Parathyroid adenoma (tissue), 2 donors: Measurements from ENCODE around the gene CLMN.

Experiments used
- H2AFZ ChIP-seq: fragments of 300-600 bp; sonication (generic); one replicate; pipeline ENCODE4 v1.7.0; 2017; ENCODE audit warnings: antibody characterized with exemption, mild to moderate bottlenecking
- H3K27ac ChIP-seq: fragments of 300-600 bp; sonication (generic); one replicate; pipeline ENCODE4 v1.7.0; 2017
- H3K27me3 ChIP-seq: fragments of 300-600 bp; sonication (generic); one replicate; pipeline ENCODE4 v1.7.0; 2017; ENCODE audit warnings: low read length; ENCODE audit not compliant: control insufficient read depth, insufficient read depth
- H3K36me3 ChIP-seq: fragments of 300-600 bp; sonication (generic); one replicate; pipeline ENCODE4 v1.7.0; 2017; ENCODE audit warnings: low read length; ENCODE audit not compliant: control insufficient read depth, insufficient read depth
- H3K4me1 ChIP-seq: fragments of 300-600 bp; sonication (generic); one replicate; pipeline ENCODE4 v1.7.0; 2017; ENCODE audit warnings: control low read depth
- H3K4me2 ChIP-seq: fragments of 300-600 bp; sonication (generic); one replicate; pipeline ENCODE4 v1.7.0; 2017; ENCODE audit warnings: low read length
- H3K4me3 ChIP-seq: fragments of 300-600 bp; sonication (generic); one replicate; pipeline ENCODE4 v1.7.0; 2017; ENCODE audit warnings: low read depth, low read length
- H3K79me2 ChIP-seq: fragments of 300-600 bp; sonication (generic); one replicate; pipeline ENCODE4 v1.7.0; 2017; ENCODE audit warnings: control low read depth
- H3K9ac ChIP-seq: fragments of 300-600 bp; sonication (generic); one replicate; pipeline ENCODE4 v1.7.0; 2017; ENCODE audit warnings: mild to moderate bottlenecking
- H3K9me3 ChIP-seq: fragments of 300-600 bp; sonication (generic); one replicate; pipeline ENCODE4 v1.7.0; 2017; ENCODE audit warnings: low read length; ENCODE audit not compliant: control insufficient read depth
- TF ChIP-seq, protein P1 (sequence below): fragments of 300-600 bp; sonication (generic); IDR thresholded peaks from one replicate; pipeline ENCODE4 v1.7.0; 2017; ENCODE audit warnings: antibody characterized with exemption, mild to moderate bottlenecking
- donor health status: primary hyperparathyroidism.

The CLMN gene

GRCh38 chr14:95290871-95291431 lies 28.8 kb downstream of the CLMN start:
- Histone ChIP-seq H3K27me3 (no peaks in the 10 kb centered on the region), H3K79me2 (no peaks in the 10 kb centered on the region), H3K36me3 (no peaks in the 10 kb centered on the region), H3K9me3 (no peaks in the 10 kb centered on the region), H3K4me2 (no peak overlapping the region), H3K9ac (no peak overlapping the region), H3K4me3 (no peak overlapping the region), H3K27ac (peak overlapping the region; percentile 22), H2AFZ (no peak overlapping the region), H3K4me1 (no peaks in the 10 kb centered on the region)
- TF ChIP-seq, protein P1, sequence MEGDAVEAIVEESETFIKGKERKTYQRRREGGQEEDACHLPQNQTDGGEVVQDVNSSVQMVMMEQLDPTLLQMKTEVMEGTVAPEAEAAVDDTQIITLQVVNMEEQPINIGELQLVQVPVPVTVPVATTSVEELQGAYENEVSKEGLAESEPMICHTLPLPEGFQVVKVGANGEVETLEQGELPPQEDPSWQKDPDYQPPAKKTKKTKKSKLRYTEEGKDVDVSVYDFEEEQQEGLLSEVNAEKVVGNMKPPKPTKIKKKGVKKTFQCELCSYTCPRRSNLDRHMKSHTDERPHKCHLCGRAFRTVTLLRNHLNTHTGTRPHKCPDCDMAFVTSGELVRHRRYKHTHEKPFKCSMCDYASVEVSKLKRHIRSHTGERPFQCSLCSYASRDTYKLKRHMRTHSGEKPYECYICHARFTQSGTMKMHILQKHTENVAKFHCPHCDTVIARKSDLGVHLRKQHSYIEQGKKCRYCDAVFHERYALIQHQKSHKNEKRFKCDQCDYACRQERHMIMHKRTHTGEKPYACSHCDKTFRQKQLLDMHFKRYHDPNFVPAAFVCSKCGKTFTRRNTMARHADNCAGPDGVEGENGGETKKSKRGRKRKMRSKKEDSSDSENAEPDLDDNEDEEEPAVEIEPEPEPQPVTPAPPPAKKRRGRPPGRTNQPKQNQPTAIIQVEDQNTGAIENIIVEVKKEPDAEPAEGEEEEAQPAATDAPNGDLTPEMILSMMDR = no peak

DNA sequence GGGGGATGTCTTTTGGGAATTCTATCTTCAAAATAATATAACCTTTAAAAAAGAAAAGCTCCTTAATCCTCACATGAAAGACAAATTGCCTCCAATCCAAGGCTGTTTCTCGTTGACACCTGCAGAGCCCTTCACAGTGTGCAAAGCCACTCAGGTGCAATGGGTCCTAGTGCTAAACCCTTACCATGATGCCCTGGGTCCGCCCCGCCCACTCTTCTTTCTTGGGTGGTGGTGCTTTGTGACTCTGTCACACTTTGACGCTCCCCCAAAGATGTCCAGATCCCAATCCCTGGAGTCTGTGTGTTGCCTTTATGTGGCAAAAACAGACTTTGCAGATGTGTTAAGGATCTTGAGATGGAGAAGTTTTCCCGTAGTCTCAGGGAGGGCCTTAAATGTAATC lies 29.7 kb downstream of the CLMN start:
- Histone ChIP-seq H3K4me1 (no peaks in the 10 kb centered on the region), H3K27me3 (no peaks in the 10 kb centered on the region), H3K4me2 (no peak overlapping the region), H3K27ac (no peak overlapping the region), H3K79me2 (no peaks in the 10 kb centered on the region), H3K4me3 (no peak overlapping the region), H3K36me3 (no peaks in the 10 kb centered on the region), H3K9ac (no peak overlapping the region), H3K9me3 (no peaks in the 10 kb centered on the region), H2AFZ (no peak overlapping the region)
- TF ChIP-seq, protein P1 = no peak

GRCh38 chr14:95289323-95290010 lies 30.2 kb downstream of the CLMN start:
- no peaks in the 10 kb centered on the region for H3K4me1 ChIP-seq
- H3K27ac ChIP-seq = no peak overlapping the region
- H3K79me2 ChIP-seq = no peaks in the 10 kb centered on the region
- H3K9ac ChIP-seq = no peak overlapping the region
- no peaks in the 10 kb centered on the region for H3K27me3 ChIP-seq
- TF ChIP-seq, protein P1 = no peak
- H3K9me3 ChIP-seq = no peaks in the 10 kb centered on the region
- no peak overlapping the region for H3K4me2 ChIP-seq
- H3K4me3 ChIP-seq = no peak overlapping the region
- H2AFZ ChIP-seq = no peak overlapping the region
- H3K36me3 ChIP-seq = no peaks in the 10 kb centered on the region

DNA sequence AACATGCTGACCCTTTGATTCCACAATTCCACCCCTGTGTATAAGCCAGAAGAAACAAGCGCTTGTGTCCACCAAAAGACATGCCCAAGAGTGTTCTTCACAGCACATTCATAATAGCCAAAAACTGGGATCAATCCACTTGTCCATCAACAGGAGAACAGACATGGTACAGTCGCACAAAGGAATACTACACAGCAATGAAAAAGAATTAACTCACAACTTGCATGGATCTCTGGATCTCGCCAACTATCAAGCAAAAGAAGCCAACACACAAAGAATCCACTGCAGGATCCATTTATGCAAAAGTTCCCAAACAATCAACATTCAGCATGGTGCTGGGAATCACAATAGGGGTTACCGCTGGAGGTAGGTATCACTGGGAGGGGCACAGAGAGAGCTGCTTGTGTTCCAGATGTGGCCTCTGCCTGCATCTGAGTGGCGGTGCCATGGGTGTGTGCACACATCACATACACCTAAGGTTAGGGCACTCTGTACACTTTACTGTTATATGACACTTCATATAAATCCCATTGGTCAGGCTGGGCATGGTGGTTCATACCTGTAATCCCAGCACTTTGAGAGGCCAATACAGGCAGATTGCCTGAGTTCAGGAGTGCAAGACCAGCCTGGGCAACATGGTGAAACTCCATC lies 30.9 kb downstream of the CLMN start:
- H3K4me1 ChIP-seq = no peaks in the 10 kb centered on the region
- no peak overlapping the region for H3K4me2 ChIP-seq
- no peaks in the 10 kb centered on the region for H3K9me3 ChIP-seq
- H3K27ac ChIP-seq = no peak overlapping the region
- no peak overlapping the region for H3K9ac ChIP-seq
- no peak overlapping the region for H3K4me3 ChIP-seq
- TF ChIP-seq, protein P1 = no peak
- no peaks in the 10 kb centered on the region for H3K36me3 ChIP-seq
- no peaks in the 10 kb centered on the region for H3K27me3 ChIP-seq
- H3K79me2 ChIP-seq = no peaks in the 10 kb centered on the region
- no peak overlapping the region for H2AFZ ChIP-seq
